ENCODE results near the gene APOC1. TPM values are rescaled to one million over a fixed set of nuclear protein-coding genes. Genes with fewer than 3 reads are reported as not detected.
"Not testable (repeated sequence)": the region's sequence is repeated elsewhere in the genome, so short reads cannot be mapped to it uniquely, and the experiment has no call there.

APOC1 gene
- total RNA-seq, 3 donors from 2014 or later (not counting 1 experiment from before 2014, with no cell fraction given), result not detected

- Histone ChIP-seq H3K9me3 (ENCODE audit: control insufficient read depth, insufficient read depth, low read length) (no peaks in the 10 kb centered on the region), H3K36me3 (ENCODE audit: control insufficient read depth, insufficient read depth, low read length) (no peaks in the 10 kb centered on the region), H3K27me3 (ENCODE audit: control insufficient read depth, insufficient read depth, low read length) (no peaks in the 10 kb centered on the region), H3K4me3 (ENCODE audit: low read length) (no peak overlapping the region), H3K4me1 (ENCODE audit: control insufficient read depth, insufficient read depth, low read length) (peaks cover 1% of the 10 kb centered on the region), H3K27ac (ENCODE audit: low read length) (no peak overlapping the region)
- H3K4me1 Mint-ChIP-seq, result no peaks in the 10 kb centered on the region
- TF ChIP-seq CTCF (IDR thresholded peaks at IDR 0.05), result no peak
- H3K36me3 Mint-ChIP-seq, result no peaks in the 10 kb centered on the region
- WGBS (ENCODE audit: insufficient coverage), result 81% methylated on average over 4 of the region's 4 CpGs
- peaks cover 0 to 3% of the 10 kb centered on the region in 2 donors for H3K27me3 Mint-ChIP-seq (ENCODE audit: low read depth in 2 of 2)
- H3K9me3 Mint-ChIP-seq, result no peaks in the 10 kb centered on the region
- ATAC-seq (no peak), DNase-seq (no peak)
- intact Hi-C loops (cut with micrococcal nuclease), result no loop called here
- no peak overlapping the region for H3K4me3 Mint-ChIP-seq
- no peak overlapping the region for H3K27ac Mint-ChIP-seq
Measured at GRCh38 chr19:44884566-44884965, 29.8 kb upstream of the APOC1 start.

- H3K4me1 Mint-ChIP-seq, result peaks cover 7 to 11% of the 10 kb centered on the region in 2 donors
- TF ChIP-seq CTCF (IDR thresholded peaks at IDR 0.05), result no peak
- no peak overlapping the region for H3K4me3 ChIP-seq (ENCODE audit: low read length)
- no peaks in the 10 kb centered on the region for H3K27me3 ChIP-seq (ENCODE audit: control insufficient read depth, insufficient read depth, low read length)
- WGBS (ENCODE audit: insufficient coverage), result 94% methylated on average over 6 of the region's 6 CpGs
- no peaks in the 10 kb centered on the region for H3K9me3 ChIP-seq (ENCODE audit: control insufficient read depth, insufficient read depth, low read length)
- H3K9me3 Mint-ChIP-seq, result no peaks in the 10 kb centered on the region
- DNase-seq (no peak), ATAC-seq (no peak)
- H3K27ac ChIP-seq (ENCODE audit: low read length), result no peak overlapping the region
- H3K36me3 Mint-ChIP-seq, result no peaks in the 10 kb centered on the region
- H3K4me3 Mint-ChIP-seq, result no peak overlapping the region
- intact Hi-C loops (cut with micrococcal nuclease), result no loop called here
- H3K4me1 ChIP-seq (ENCODE audit: control insufficient read depth, insufficient read depth, low read length), result peaks cover 8% of the 10 kb centered on the region
- H3K36me3 ChIP-seq (ENCODE audit: control insufficient read depth, insufficient read depth, low read length), result no peaks in the 10 kb centered on the region
- no peak overlapping the region for H3K27ac Mint-ChIP-seq
- H3K27me3 Mint-ChIP-seq (ENCODE audit: low read depth in 2 of 2), result peaks cover 0 to 3% of the 10 kb centered on the region in 2 donors
Measured at GRCh38 chr19:44886141-44886540, 28.3 kb upstream of the APOC1 start.

- peaks cover 20% of the 10 kb centered on the region for H3K4me1 ChIP-seq (ENCODE audit: control insufficient read depth, insufficient read depth, low read length)
- no peaks in the 10 kb centered on the region for H3K27me3 ChIP-seq (ENCODE audit: control insufficient read depth, insufficient read depth, low read length)
- no peak overlapping the region for H3K27ac Mint-ChIP-seq
- ATAC-seq, result no peak
- no peak overlapping the region for H3K27ac ChIP-seq (ENCODE audit: low read length)
- H3K4me1 Mint-ChIP-seq, result peaks cover 20 to 24% of the 10 kb centered on the region in 2 donors
- no peaks in the 10 kb centered on the region for H3K9me3 Mint-ChIP-seq
- WGBS (ENCODE audit: insufficient coverage), result 96% methylated on average over 4 of the region's 4 CpGs
- no peaks in the 10 kb centered on the region for H3K36me3 Mint-ChIP-seq
- H3K4me3 ChIP-seq (ENCODE audit: low read length), result no peak overlapping the region
- no peak for DNase-seq
- no peaks in the 10 kb centered on the region for H3K9me3 ChIP-seq (ENCODE audit: control insufficient read depth, insufficient read depth, low read length)
- intact Hi-C loops (cut with micrococcal nuclease), result no loop called here
- no peaks in the 10 kb centered on the region for H3K27me3 Mint-ChIP-seq (ENCODE audit: low read depth in 2 of 2)
- no peaks in the 10 kb centered on the region for H3K36me3 ChIP-seq (ENCODE audit: control insufficient read depth, insufficient read depth, low read length)
- peak overlapping the region; percentile 23 for H3K4me3 Mint-ChIP-seq
- TF ChIP-seq CTCF (IDR thresholded peaks at IDR 0.05), result no peak
Measured at GRCh38 chr19:44887648-44888047, 26.8 kb upstream of the APOC1 start.

GRCh38 chr19:44888335-44888734 is 26.1 kb upstream of the APOC1 start:
- H3K36me3 ChIP-seq (ENCODE audit: control insufficient read depth, insufficient read depth, low read length); H3K27ac Mint-ChIP-seq; H3K27ac ChIP-seq (ENCODE audit: low read length); H3K9me3 Mint-ChIP-seq; ATAC-seq; H3K4me3 Mint-ChIP-seq; intact Hi-C loops (cut with micrococcal nuclease); DNase-seq; H3K27me3 ChIP-seq (ENCODE audit: control insufficient read depth, insufficient read depth, low read length); H3K36me3 Mint-ChIP-seq; H3K9me3 ChIP-seq (ENCODE audit: control insufficient read depth, insufficient read depth, low read length); H3K4me3 ChIP-seq (ENCODE audit: low read length); H3K27me3 Mint-ChIP-seq (ENCODE audit: low read depth in 2 of 2): not testable (repeated sequence)
- H3K4me1 ChIP-seq (ENCODE audit: control insufficient read depth, insufficient read depth, low read length), result peaks cover 21% of the 10 kb centered on the region
- WGBS (ENCODE audit: insufficient coverage), result 98% methylated on average over 4 of the region's 5 CpGs
- peaks cover 25 to 30% of the 10 kb centered on the region in 2 donors for H3K4me1 Mint-ChIP-seq
